GM23248 (cell line): ENCODE results near the gene STIM1.

ENCODE experiments used
- EZH2 ChIP-seq: fragments of 200-600 bp; sonication (generic); IDR thresholded peaks from 2 replicates; pipeline ENCODE4 v1.6.1; 2018; ENCODE audit warnings: antibody characterized with exemption, mild to moderate bottlenecking; ENCODE audit not compliant: insufficient read depth, poor library complexity, severe bottlenecking
- EZH2phosphoT487 ChIP-seq: fragments of 200-600 bp; sonication (generic); IDR thresholded peaks from 2 replicates; pipeline ENCODE4 v1.6.1; 2018; ENCODE audit warnings: antibody characterized with exemption, moderate library complexity, mild to moderate bottlenecking, low read depth; ENCODE audit not compliant: insufficient read depth

DNA sequence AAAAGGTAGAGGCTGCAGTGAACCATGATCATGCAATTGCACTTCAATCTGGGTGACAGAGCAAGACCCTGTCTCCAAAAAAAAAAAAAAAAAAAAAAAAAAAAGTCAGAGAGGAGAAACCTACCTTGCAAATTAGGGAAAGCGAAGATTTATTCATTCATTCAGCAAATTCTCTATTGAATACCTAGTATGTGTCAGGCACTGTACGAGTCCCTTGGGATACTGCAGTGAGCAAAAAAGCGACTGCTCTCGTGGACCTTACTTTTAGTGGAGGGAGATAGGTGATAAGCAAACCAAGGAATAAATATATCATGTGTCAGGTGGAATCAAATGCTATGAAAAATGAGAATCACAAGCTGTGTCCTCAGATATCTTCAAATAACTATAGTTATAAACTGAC lies 101.3 kb downstream of the STIM1 start:
- TF ChIP-seq EZH2 (no peak), EZH2phosphoT487 (no peak)
